Naive thymus-derived CD4-positive, alpha-beta T cell (primary cell): ENCODE data around the gene CALHM4. TPM values are rescaled to one million over a fixed set of nuclear protein-coding genes. Genes with fewer than 3 reads are reported as not detected.

Source experiments
- ATAC-seq: fragments of 150-1000 bp; cut with Tn5 transposase; 2 replicates; pipeline ENCODE4 v1.10.0; 2021; ENCODE audit warnings: mild to moderate bottlenecking, moderate library complexity
- CTCF ChIA-PET: fragments of 350-600 bp; sonication (Branson Sonifier 250); formaldehyde crosslinking; loops from one replicate; lab custom pipeline; 2021; ENCODE audit warnings: antibody characterized with exemption; lab: Charles Lee
- POLR2A ChIA-PET: fragments of 350-600 bp; sonication (Branson Sonifier 250); formaldehyde crosslinking; loops from one replicate; lab custom pipeline; 2021; ENCODE audit warnings: antibody characterized with exemption, inconsistent platforms; lab: Charles Lee
- DNase-seq, 9 donors: peaks; one replicate each; pipeline versions ENCODE4 v3.0.0 to v3.0.0-alpha.2; 2020 to 2022; ENCODE audit warnings: mixed read lengths in 1 of 9
- H3K27ac ChIP-seq: one replicate; pipeline ENCODE4 v1.7.0; 2013; ENCODE audit warnings: mild to moderate bottlenecking, low read depth, low read length, moderate library complexity
- H3K27me3 ChIP-seq, 2 donors: one replicate each; pipeline ENCODE4 v1.7.0; 2013; ENCODE audit warnings: low read length in 2 of 2, mild to moderate bottlenecking in 2 of 2, moderate library complexity in 2 of 2; ENCODE audit not compliant: control insufficient read depth in 2 of 2, insufficient read depth in 2 of 2
- H3K36me3 ChIP-seq, 3 experiments: 1 replicate in 2 of 3; 2 replicates in 1 of 3; pipeline ENCODE4 v1.7.0; 2013; ENCODE audit warnings: low read length in 3 of 3, mild to moderate bottlenecking in 3 of 3, moderate library complexity in 1 of 3; ENCODE audit not compliant: insufficient read depth in 3 of 3, control insufficient read depth in 2 of 3
- H3K4me1 ChIP-seq, 2 donors: one replicate each; pipeline ENCODE4 v1.7.0; 2013; ENCODE audit warnings: low read length in 2 of 2, mild to moderate bottlenecking in 2 of 2, moderate library complexity in 1 of 2; ENCODE audit not compliant: control insufficient read depth in 2 of 2, insufficient read depth in 2 of 2
- H3K4me3 ChIP-seq: 2 replicates; pipeline ENCODE4 v1.7.0; 2013; ENCODE audit warnings: mild to moderate bottlenecking, low read length
- H3K9me3 ChIP-seq, 3 experiments: 1 replicate in 2 of 3; 2 replicates in 1 of 3; pipeline ENCODE4 v1.7.0; 2013; ENCODE audit warnings: low read length in 3 of 3; ENCODE audit not compliant: control insufficient read depth in 2 of 3
- H3K27ac Mint-ChIP-seq, 9 donors: one replicate each; pipeline ENCODE4 v1.8.0; 2020 to 2022; ENCODE audit warnings: mixed read lengths in 9 of 9, mild to moderate bottlenecking in 8 of 9, moderate library complexity in 5 of 9, inconsistent platforms in 2 of 9
- H3K27me3 Mint-ChIP-seq, 5 donors: one replicate each; pipeline ENCODE4 v1.8.0; 2021 to 2022; ENCODE audit warnings: mixed read lengths in 5 of 5, mild to moderate bottlenecking in 1 of 5
- H3K36me3 Mint-ChIP-seq, 5 donors: one replicate each; pipeline ENCODE4 v1.8.0; 2020 to 2022; ENCODE audit warnings: mixed read lengths in 5 of 5, mild to moderate bottlenecking in 3 of 5, inconsistent platforms in 1 of 5
- H3K4me1 Mint-ChIP-seq, 7 donors: one replicate each; pipeline ENCODE4 v1.8.0; 2020 to 2022; ENCODE audit warnings: mixed read lengths in 7 of 7, mild to moderate bottlenecking in 3 of 7, inconsistent platforms in 1 of 7
- H3K4me3 Mint-ChIP-seq, 10 donors: one replicate each; pipeline ENCODE4 v1.8.0; 2020 to 2022; ENCODE audit warnings: mild to moderate bottlenecking in 10 of 10, mixed read lengths in 10 of 10, moderate library complexity in 6 of 10, inconsistent platforms in 2 of 10
- H3K9me3 Mint-ChIP-seq, 11 donors: one replicate each; pipeline ENCODE4 v1.8.0; 2020 to 2022; ENCODE audit warnings: mixed read lengths in 11 of 11, mild to moderate bottlenecking in 4 of 11, inconsistent platforms in 1 of 11, moderate library complexity in 1 of 11
- intact Hi-C, 2 donors: fragments of 100-400 bp; cut with micrococcal nuclease; formaldehyde crosslinking; loops; one replicate each; pipeline ENCODE4 v1.15.1; 2023
- polyA plus RNA-seq, 2 donors: library from polyadenylated mRNA; unstranded; fragments of 300-500 nt; fragmentation: Illumina TruSeq; gene quantifications; one replicate each; pipeline ENCODE4 v1.2.3, GENCODE V29; 2021
- total RNA-seq, 6 experiments: library from RNA in 5 of 6; stranded (reverse) in 5 of 6; gene quantifications; 1 replicate in 5 of 6; 2 replicates in 1 of 6; pipeline ENCODE4 v1.2.3 and lab custom pipeline; 2021 to 2026

CALHM4 gene
- total and polyA plus RNA-seq, 7 experiments from 2014 or later = not detected

- Mint-ChIP-seq H3K4me3 (no peak overlapping the region), H3K9me3 (no peaks in the 10 kb centered on the region), H3K36me3 (no peaks in the 10 kb centered on the region), H3K27ac (no peak overlapping the region), H3K4me1 (no peaks in the 10 kb centered on the region), H3K27me3 (peaks cover 15 to 59% (median 33%) of the 10 kb centered on the region in 5 donors)
- CTCF ChIA-PET = interaction anchor here (0.6 to 2.2 kb wide), 3 partner anchors 240 to 312 kb away, joined by 3 to 6 read pairs (median 3); no protein-coding TSS in a partner anchor
- H3K27me3 ChIP-seq = no peaks in the 10 kb centered on the region
- ATAC-seq = no peak
- intact Hi-C loops = no loop called here
- H3K27ac ChIP-seq = no peak overlapping the region
- POLR2A ChIA-PET = no interaction called here
- no peak for DNase-seq
- no peaks in the 10 kb centered on the region for H3K36me3 ChIP-seq
- no peaks in the 10 kb centered on the region for H3K4me1 ChIP-seq
- H3K9me3 ChIP-seq = no peaks in the 10 kb centered on the region
- H3K4me3 ChIP-seq = no peak overlapping the region
These were observed 25.4 kb upstream of the CALHM4 start for GRCh38 chr6:116528133-116528532.

- Mint-ChIP-seq H3K9me3 (no peaks in the 10 kb centered on the region), H3K27ac (no peak overlapping the region), H3K4me3 (no peak overlapping the region), H3K4me1 (no peaks in the 10 kb centered on the region), H3K36me3 (no peaks in the 10 kb centered on the region), H3K27me3 (peaks cover 15 to 60% (median 34%) of the 10 kb centered on the region in 5 donors)
- Histone ChIP-seq H3K27ac (no peak overlapping the region), H3K36me3 (no peaks in the 10 kb centered on the region), H3K9me3 (no peaks in the 10 kb centered on the region), H3K4me3 (no peak overlapping the region), H3K27me3 (no peaks in the 10 kb centered on the region), H3K4me1 (no peaks in the 10 kb centered on the region)
- intact Hi-C loops = no loop called here
- CTCF ChIA-PET = interaction anchor here (0.6 to 2.2 kb wide), 4 partner anchors 240 to 312 kb away, joined by 3 to 6 read pairs (median 3); no protein-coding TSS in a partner anchor
- no peak for DNase-seq
- ATAC-seq = no peak
- POLR2A ChIA-PET = no interaction called here
These were observed 24.8 kb upstream of the CALHM4 start for GRCh38 chr6:116528780-116529179.

DNA sequence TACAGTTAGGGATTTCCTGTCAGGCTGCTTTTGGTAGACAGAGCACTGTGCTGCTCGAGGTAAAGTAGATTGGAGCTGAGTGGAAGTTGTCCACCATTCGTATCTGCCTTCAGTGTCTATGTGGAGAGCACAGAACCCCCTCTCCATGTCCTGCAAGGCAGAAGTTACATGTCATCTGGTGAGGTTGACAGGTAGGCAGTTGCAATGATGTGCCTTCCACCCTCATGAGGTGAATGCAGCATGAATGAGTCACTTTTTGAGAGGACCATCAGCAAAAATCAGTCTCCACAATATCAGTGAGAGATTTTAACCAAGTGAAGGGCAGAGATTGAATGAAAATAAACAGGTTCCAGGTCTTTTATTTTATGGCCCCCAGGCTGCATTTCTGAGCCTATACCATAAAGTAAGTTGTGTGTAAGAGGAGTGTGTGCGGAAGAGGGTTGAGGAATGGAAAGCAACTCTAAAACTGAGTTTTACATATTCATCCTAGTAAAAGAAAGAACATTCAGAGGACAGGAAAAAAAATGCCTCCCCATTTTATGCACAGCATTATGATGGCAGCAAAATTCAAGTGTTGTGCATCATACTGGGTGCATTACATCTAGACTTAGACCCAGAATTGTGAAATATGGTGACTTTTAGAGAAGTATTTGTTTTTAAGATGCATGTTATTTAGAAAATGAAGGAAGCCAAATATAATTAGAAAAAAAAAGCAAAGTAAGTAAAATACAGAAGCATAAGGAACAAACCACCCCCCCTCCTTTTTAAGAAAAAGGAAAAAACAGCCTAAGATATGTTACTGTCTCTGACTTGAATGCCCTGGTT is 23.9 kb upstream of the CALHM4 start:
- Mint-ChIP-seq H3K9me3 (no peaks in the 10 kb centered on the region), H3K4me1 (no peaks in the 10 kb centered on the region), H3K4me3 (no peak overlapping the region), H3K27ac (no peak overlapping the region), H3K36me3 (no peaks in the 10 kb centered on the region), H3K27me3 (peaks cover 15 to 66% (median 34%) of the 10 kb centered on the region in 5 donors)
- Histone ChIP-seq H3K27me3 (no peaks in the 10 kb centered on the region), H3K27ac (no peak overlapping the region), H3K9me3 (no peaks in the 10 kb centered on the region), H3K4me1 (no peaks in the 10 kb centered on the region), H3K36me3 (no peaks in the 10 kb centered on the region), H3K4me3 (no peak overlapping the region)
- CTCF ChIA-PET = interaction anchor here (0.7 to 2.2 kb wide), 3 partner anchors 241 to 504 kb away, joined by 3 to 6 read pairs (median 3); no protein-coding TSS in a partner anchor
- ATAC-seq (no peak), DNase-seq (no peak)
- intact Hi-C loops = loop anchor here in 1 of 2 donors (5.0 kb wide), 1 partner anchor 137 kb away; no protein-coding TSS in a partner anchor
- POLR2A ChIA-PET = no interaction called here

GRCh38 chr6:116530436-116530835 is 23.1 kb upstream of the CALHM4 start:
- no peaks in the 10 kb centered on the region for H3K4me1 ChIP-seq
- DNase-seq (no peak), ATAC-seq (no peak)
- H3K27me3 Mint-ChIP-seq = peaks cover 15 to 67% (median 34%) of the 10 kb centered on the region in 5 donors
- H3K27me3 ChIP-seq = no peaks in the 10 kb centered on the region
- CTCF ChIA-PET = interaction anchor here (0.7 to 0.9 kb wide), 2 partner anchors 243 to 505 kb away, joined by 3 to 4 read pairs; no protein-coding TSS in a partner anchor
- no peaks in the 10 kb centered on the region for H3K9me3 Mint-ChIP-seq
- no peaks in the 10 kb centered on the region for H3K36me3 ChIP-seq
- H3K36me3 Mint-ChIP-seq = no peaks in the 10 kb centered on the region
- H3K4me1 Mint-ChIP-seq = no peaks in the 10 kb centered on the region
- H3K4me3 Mint-ChIP-seq = no peak overlapping the region
- POLR2A ChIA-PET = no interaction called here
- intact Hi-C loops = loop anchor here in 1 of 2 donors (5.0 kb wide), 1 partner anchor 138 kb away; no protein-coding TSS in a partner anchor
- no peak overlapping the region for H3K27ac ChIP-seq
- H3K9me3 ChIP-seq = no peaks in the 10 kb centered on the region
- H3K4me3 ChIP-seq = no peak overlapping the region
- H3K27ac Mint-ChIP-seq = no peak overlapping the region

GRCh38 chr6:116531675-116532570 is 21.6 kb upstream of the CALHM4 start:
- Histone ChIP-seq H3K36me3 (no peaks in the 10 kb centered on the region), H3K4me3 (no peak overlapping the region), H3K4me1 (no peaks in the 10 kb centered on the region), H3K27ac (no peak overlapping the region), H3K27me3 (no peaks in the 10 kb centered on the region), H3K9me3 (no peaks in the 10 kb centered on the region)
- Mint-ChIP-seq H3K27ac (no peak overlapping the region), H3K4me1 (no peaks in the 10 kb centered on the region), H3K4me3 (no peak overlapping the region), H3K36me3 (no peaks in the 10 kb centered on the region), H3K27me3 (peaks cover 15 to 56% (median 32%) of the 10 kb centered on the region in 5 donors), H3K9me3 (no peaks in the 10 kb centered on the region)
- ATAC-seq = peak; percentile 98
- DNase-seq = peak; percentile 12 to 76 (median 61)
- POLR2A ChIA-PET = no interaction called here
- CTCF ChIA-PET = interaction anchor here (0.7 to 2.3 kb wide), 4 partner anchors 243 to 420 kb away, joined by 3 to 11 read pairs (median 6); no protein-coding TSS in a partner anchor
- intact Hi-C loops = loop anchor here (1.0 to 5.0 kb wide), 8 partner anchors 88 to 314 kb away; partner anchors contain the start of gene DSE (in 1 of the 2)

- H3K4me1 ChIP-seq = no peaks in the 10 kb centered on the region
- no peak overlapping the region for H3K27ac ChIP-seq
- Mint-ChIP-seq H3K36me3 (no peaks in the 10 kb centered on the region), H3K27me3 (peaks cover 15 to 50% (median 27%) of the 10 kb centered on the region in 5 donors), H3K4me1 (no peaks in the 10 kb centered on the region), H3K9me3 (no peaks in the 10 kb centered on the region), H3K27ac (no peak overlapping the region), H3K4me3 (no peak overlapping the region)
- ChIA-PET CTCF (interaction anchor here (0.7 to 3.0 kb wide), 8 partner anchors 11 to 422 kb away, joined by 3 to 23 read pairs (median 4); partner anchors contain the start of gene TRAPPC3L), POLR2A (no interaction called here)
- no peaks in the 10 kb centered on the region for H3K27me3 ChIP-seq
- no peaks in the 10 kb centered on the region for H3K9me3 ChIP-seq
- DNase-seq (no peak), ATAC-seq (no peak)
- H3K4me3 ChIP-seq = no peak overlapping the region
- no peaks in the 10 kb centered on the region for H3K36me3 ChIP-seq
- intact Hi-C loops = loop anchor here in 1 of 2 donors (2.0 to 5.0 kb wide), 3 partner anchors 141 to 315 kb away; partner anchors contain the start of gene DSE
These were observed 20.2 kb upstream of the CALHM4 start for GRCh38 chr6:116533233-116533957.
